Measurements from ENCODE around the gene TMPRSS11A.

Gene TMPRSS11A

DNA sequence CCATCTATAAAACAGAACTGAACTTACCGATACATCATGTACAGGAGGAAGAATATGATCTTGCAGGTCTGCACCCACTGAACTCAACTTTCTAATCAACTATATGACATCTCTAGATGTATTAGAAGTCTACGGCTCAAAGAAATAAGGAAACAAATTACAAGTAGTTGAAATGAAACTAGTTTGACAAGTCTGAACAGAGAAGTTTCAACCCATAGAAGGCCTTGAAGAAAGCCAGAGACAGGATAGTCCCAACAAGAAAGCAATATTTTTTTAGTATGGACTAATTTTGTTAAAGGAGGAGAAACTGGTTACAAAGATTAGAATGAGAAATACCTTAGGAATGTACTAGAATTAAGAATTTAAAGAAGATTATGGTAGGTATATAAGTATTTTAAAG, at the start of gene TMPRSS11A:
TMPRSS11A (minus strand) TSS at position 138 of the 400 bp plus-strand sequence; CDS start at position 38, 100 bp downstream.
- no peak for FAIRE-seq

DNA sequence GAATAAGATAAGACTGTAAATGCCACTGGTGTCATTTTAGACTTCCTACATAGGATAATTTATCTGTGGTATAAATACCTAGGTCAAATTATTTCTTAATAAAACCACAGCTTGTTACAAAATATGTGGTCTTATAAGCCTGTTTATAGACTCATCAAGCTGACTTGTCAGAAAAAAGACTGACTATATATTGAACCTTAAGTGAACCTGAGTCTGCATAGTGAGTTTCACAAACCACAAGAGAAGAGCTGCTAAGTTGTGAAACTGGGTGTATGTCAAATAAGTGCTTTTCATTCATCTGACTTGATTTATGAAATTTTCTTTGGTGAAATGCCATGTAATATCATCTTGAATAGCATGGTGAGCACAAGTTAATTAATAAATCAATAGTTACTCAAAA, 48.4 kb upstream of the TMPRSS11A start:
- no peak for FAIRE-seq

GRCh38 chr4:68002906-68003305, 39.6 kb upstream of the TMPRSS11A start:
- no peak for FAIRE-seq

- FAIRE-seq, result no peak
Measured at GRCh38 chr4:67996127-67996526, 32.8 kb upstream of the TMPRSS11A start.

- no peak for FAIRE-seq
Measured at GRCh38 chr4:67988991-67989390, 25.7 kb upstream of the TMPRSS11A start.

- FAIRE-seq, result no peak
Measured at GRCh38 chr4:67983333-67983732, 20.0 kb upstream of the TMPRSS11A start.

- no peak for FAIRE-seq
Measured at GRCh38 chr4:67980512-67980911, 17.2 kb upstream of the TMPRSS11A start.

- no peak for FAIRE-seq
Measured at GRCh38 chr4:67973608-67974007, 10.3 kb upstream of the TMPRSS11A start.

DNA sequence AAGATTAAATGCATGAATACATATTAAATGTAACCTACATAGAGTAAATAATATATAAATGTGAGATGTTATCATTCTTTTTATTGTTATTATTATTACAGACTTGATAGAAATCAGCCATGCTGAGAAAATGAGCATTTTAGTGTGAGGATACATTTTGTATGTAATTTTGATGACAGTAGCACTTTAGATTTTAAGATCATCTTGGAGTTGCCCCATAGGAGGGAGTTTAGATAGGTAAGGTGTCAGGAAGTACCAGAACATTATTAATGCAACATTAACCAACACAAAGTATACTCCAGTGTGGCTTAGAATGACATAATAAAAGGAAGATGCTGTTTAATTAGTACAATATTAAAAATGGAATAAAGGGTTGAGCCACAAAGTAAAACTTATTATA, 8.4 kb downstream of the TMPRSS11A start:
- no peak for FAIRE-seq

DNA sequence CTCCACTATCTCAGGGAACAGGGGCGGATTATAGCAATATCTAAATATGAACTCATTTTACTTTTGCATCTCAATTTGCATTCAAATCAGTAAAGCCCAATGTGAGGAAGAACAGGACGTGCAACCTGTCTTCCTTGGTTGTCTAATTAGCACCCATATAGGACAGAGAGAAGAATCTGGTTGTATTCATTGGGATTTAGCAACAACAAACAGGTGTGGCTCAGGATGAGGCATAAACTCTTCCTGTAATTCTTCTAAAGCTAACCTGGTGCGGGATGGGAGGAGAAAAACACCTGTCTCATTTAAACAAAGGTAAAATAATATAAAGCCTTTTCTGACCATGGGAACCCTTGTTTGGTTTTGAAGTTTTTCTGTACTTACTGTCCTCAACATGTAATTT, 22.2 kb downstream of the TMPRSS11A start:
- no peak for FAIRE-seq

DNA sequence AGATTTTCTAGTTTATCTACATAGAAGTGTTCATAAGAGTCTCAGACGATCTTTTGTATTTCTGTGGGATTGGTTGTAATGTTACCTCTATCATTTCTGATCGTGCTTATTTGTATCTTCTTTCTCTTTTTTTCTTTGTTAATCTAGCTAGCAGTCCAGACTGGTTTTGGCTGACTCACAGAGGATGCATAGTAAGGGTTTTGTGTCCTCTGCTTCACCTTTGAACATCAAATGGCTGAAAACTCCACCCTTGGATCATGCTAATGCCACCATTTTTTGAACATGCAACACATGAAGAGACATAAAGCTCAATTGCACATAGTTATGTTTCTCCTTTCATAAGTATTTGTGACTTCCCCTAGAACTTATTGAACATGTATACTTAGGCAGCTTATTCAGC, 22.8 kb downstream of the TMPRSS11A start:
- FAIRE-seq, result no peak

- no peak for FAIRE-seq
Measured at GRCh38 chr4:67939195-67939594, 24.1 kb downstream of the TMPRSS11A start.

GRCh38 chr4:67935888-67936287, 27.4 kb downstream of the TMPRSS11A start:
- no peak for FAIRE-seq

DNA sequence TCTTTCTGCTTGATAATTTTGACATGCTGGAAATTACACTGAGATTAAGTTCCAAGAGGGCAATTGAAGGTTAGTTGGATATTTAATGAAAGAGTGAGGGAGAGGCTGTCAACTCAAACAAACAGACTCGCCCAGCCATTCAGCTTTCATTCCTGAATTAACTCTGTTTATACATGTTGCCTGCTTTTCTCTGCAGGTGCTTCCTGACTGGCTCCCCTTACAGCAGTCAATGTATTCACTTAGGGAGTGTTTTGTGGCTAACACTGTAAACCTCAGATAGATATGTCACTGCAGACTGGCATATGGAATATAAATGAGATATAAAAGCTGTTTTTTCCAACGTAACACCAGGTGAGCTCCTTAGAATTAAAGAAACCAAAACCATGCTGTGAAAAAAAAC, 28.7 kb downstream of the TMPRSS11A start:
- FAIRE-seq, result no peak

DNA sequence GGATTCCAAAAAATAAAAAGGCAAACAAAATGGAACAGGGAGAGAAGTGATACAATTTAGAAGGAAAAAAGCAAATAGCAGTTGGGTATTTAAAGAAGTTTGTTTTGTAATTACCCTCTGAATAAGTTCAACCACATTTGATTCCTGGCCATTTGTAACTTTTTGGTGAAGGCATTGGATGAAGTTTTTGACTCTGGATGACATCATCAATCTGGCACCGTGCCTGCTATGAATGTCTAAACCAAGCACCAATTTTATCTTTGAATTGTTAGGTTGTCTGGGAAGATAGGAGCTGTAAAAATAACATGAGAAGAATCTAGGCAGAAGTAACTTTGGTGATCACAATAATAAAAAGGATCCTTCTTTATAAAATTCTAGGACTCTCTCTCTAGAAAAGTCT, 29.5 kb downstream of the TMPRSS11A start:
- no peak for FAIRE-seq

DNA sequence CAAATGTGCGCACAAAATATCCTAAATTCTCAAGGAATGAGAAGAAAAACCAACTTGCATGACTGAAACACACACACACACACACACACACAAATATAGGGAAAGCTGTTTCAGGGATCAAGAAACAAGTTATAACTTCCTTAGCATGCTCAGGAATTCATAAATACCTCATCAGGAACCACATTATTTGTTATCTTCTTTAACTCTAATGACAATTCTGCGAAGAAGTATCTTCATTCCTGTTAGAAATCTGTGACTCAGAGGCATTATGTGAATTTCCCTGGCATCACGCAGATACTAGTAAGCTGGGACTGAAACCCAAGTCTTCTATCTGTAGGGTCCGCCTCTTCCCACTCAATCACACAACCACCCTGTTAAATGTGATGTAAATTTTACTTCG, 30.3 kb downstream of the TMPRSS11A start:
- no peak for FAIRE-seq

DNA sequence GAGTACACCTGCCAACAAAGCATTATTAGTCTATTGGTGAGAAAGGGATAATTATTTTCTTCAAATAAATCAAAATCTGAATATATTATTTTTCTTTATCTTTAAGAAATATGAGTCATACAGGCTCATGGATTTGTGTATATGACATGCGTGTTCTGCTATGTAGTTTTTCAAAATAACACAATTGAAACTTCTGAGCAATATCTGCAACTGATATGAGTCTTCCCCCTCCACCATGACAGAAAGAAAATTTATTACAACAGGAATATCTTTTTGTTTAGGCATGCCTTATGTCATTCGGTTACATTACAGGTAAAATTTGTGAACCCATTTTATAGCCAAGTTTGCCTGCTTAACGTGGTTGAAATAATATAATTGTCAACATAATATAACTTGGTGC, 32.0 kb downstream of the TMPRSS11A start:
- FAIRE-seq, result no peak

GRCh38 chr4:67929426-67929825, 33.9 kb downstream of the TMPRSS11A start:
- no peak for FAIRE-seq

- FAIRE-seq, result no peak
Measured at GRCh38 chr4:67928546-67928945, 34.7 kb downstream of the TMPRSS11A start.

- no peak for FAIRE-seq
Measured at GRCh38 chr4:67927251-67927650, 36.0 kb downstream of the TMPRSS11A start.

DNA sequence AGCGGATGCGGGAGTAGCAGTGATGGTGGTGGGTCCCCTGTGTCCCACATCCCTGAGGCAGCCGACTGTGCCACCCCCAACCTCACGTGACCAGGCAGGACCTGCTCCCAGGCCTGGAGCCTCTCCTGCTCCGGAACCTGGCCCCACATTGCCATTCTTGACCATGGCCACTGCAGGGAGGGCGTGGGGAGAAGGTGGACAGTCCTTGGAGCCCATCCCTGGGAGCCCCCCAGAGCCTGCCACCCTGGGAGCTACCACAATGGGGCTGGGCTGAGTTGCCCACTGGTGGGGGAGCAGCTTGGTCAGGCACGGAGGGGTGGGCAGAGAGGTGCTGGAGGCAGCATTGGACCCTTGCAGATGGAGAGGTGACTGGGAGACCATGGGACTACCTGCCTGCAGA, 36.8 kb downstream of the TMPRSS11A start:
- FAIRE-seq, result no peak

DNA sequence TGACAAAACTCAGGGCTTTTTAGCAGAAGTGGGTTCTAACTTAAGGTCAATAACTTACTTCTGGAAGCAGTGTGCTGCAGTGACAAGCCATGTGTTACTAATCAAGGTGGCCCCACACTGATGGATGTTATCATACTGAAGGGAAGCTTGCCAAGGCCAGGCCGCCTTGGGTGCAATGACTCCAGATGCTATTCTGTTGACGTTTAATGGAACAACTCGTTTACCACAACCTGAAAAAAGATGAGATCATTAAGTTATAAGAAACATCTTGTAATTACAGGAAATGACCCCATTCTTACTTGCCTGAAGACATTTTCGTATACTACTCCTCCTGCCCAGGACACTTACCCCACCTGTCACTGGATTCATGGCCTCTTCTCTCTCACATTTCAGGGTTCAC, 40.6 kb downstream of the TMPRSS11A start:
- no peak for FAIRE-seq

- FAIRE-seq, result no peak
Measured at GRCh38 chr4:67918428-67918827, 44.9 kb downstream of the TMPRSS11A start.

DNA sequence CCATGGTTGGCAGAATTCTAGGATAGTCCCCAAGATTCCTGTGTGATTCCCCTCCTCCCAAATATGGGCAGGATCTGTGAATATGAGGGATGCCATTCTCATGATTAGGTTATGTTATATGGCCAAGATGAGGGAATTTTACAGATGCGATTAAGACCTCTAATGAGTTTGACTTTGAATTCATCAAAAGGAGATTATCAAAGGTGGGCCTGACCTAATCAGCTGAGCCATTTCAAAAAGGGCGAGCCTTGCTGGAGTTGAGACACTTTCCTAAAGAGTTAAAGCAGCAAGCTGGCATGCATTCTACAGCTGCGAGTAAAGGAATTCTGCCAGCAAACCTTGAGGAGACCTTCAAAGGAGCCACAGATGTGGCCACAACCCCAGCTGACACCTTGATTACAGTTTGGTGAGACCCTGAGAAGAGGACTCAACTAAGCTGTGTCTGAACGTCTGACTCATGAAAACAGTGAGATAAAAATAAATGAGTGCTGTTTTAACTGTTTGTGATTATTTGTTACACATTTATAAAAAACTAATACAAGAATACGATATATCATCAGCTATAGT, 47.8 kb downstream of the TMPRSS11A start:
- FAIRE-seq, result no peak

- no peak for FAIRE-seq
Measured at GRCh38 chr4:67912080-67912479, 51.2 kb downstream of the TMPRSS11A start.

DNA sequence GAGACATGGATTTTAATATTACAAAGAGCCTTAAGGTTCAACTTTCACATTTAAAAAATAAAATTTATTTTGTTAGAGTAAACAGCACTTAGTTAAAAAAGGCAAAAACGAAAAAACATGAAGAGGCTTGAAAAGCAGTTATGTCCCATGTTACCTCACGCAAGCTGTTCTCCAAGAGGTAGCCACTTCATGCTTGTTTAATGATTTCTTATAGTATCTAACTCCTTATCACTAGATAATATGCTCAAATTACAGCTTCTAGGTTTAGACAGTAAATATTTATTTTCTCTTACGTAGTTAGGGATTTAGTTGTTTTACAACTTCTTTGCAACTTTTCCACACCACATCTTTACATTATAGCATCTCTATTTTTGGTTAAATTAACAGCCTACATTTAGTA, 51.7 kb downstream of the TMPRSS11A start:
- FAIRE-seq, result no peak

Data from G401.6 (cell line).